A673 (cell line): ENCODE results near the gene CEMIP. TPM values are rescaled to one million over a fixed set of nuclear protein-coding genes. Genes with fewer than 3 reads are reported as not detected.

Source experiments
- BruUV-seq: library from RNA; stranded (reverse); fragments of 400-500 nt; replicated peaks from 2 replicates; lab custom pipeline; 2021; lab: Mats Ljungman, UMichigan
- CTCF ChIA-PET: fragments of 300-600 bp; sonication (Branson Sonifier 250); formaldehyde crosslinking; loops from one replicate; lab custom pipeline; 2022; ENCODE audit warnings: antibody characterized with exemption; lab: Charles Lee
- POLR2A ChIA-PET: fragments of 300-600 bp; sonication (Branson Sonifier 250); formaldehyde crosslinking; loops from one replicate; lab custom pipeline; 2022; ENCODE audit warnings: antibody characterized with exemption; ENCODE audit not compliant: low non-redundant PET; lab: Charles Lee
- DNase-seq: peaks from one replicate; pipeline ENCODE4 v3.0.0-alpha.2; 2015; ENCODE audit warnings: low spot score
- H3K27ac ChIP-seq: fragments of 200-600 bp; sonication (generic); 2 replicates; pipeline ENCODE4 v1.5.1; 2016; ENCODE audit warnings: mixed run types, low read depth, mild to moderate bottlenecking, mixed read lengths, antibody characterized with exemption, low read length; ENCODE audit not compliant: poor library complexity, severe bottlenecking
- H3K27me3 ChIP-seq: fragments of 200-600 bp; sonication (generic); replicated peaks from 2 replicates; pipeline ENCODE4 v1.6.1; 2017; ENCODE audit warnings: mixed run types, low read depth, mild to moderate bottlenecking, mixed read lengths, antibody characterized with exemption, low read length; ENCODE audit not compliant: insufficient read depth, poor library complexity
- H3K36me3 ChIP-seq: fragments of 200-600 bp; sonication (generic); 2 replicates; pipeline ENCODE4 v1.6.1; 2016; ENCODE audit warnings: mixed run types, mild to moderate bottlenecking, mixed read lengths, antibody characterized with exemption, low read length; ENCODE audit not compliant: insufficient read depth, poor library complexity, severe bottlenecking
- H3K4me1 ChIP-seq: fragments of 200-600 bp; sonication (generic); 2 replicates; pipeline ENCODE4 v1.6.1; 2017; ENCODE audit warnings: mixed run types, mild to moderate bottlenecking, mixed read lengths, antibody characterized with exemption, low read length; ENCODE audit not compliant: insufficient read depth, poor library complexity, severe bottlenecking
- H3K4me3 ChIP-seq: fragments of 200-600 bp; sonication (generic); 2 replicates; pipeline ENCODE4 v1.5.1; 2016; ENCODE audit warnings: low read depth, mixed run types, mild to moderate bottlenecking, mixed read lengths, low read length; ENCODE audit not compliant: poor library complexity, severe bottlenecking
- H3K9me3 ChIP-seq: fragments of 200-600 bp; sonication (generic); 2 replicates; pipeline ENCODE4 v1.6.1; 2016; ENCODE audit warnings: mixed run types, low read depth, mild to moderate bottlenecking, mixed read lengths, antibody characterized with exemption, low read length; ENCODE audit not compliant: poor library complexity, severe bottlenecking
- EZH2 ChIP-seq: fragments of 200-600 bp; sonication (generic); IDR thresholded peaks from 2 replicates; pipeline ENCODE4 v1.6.1; 2017; ENCODE audit warnings: borderline replicate concordance, low read depth, mild to moderate bottlenecking, mixed read lengths, antibody characterized with exemption, low read length; ENCODE audit not compliant: poor library complexity, severe bottlenecking
- intact Hi-C: fragments of 100-400 bp; cut with micrococcal nuclease; formaldehyde crosslinking; loops from one replicate; pipeline ENCODE4 v1.10.0; 2022; ENCODE audit not compliant: unreplicated experiment
- total RNA-seq: library from RNA; stranded (reverse); gene quantifications from 2 replicates; pipeline ENCODE4 v1.2.3, GENCODE V29; 2021
- TF ChIP-seq, protein P1 (sequence below): fragments of 300-800, 200-600 bp; sonication (generic); conservative IDR thresholded peaks from 2 replicates; pipeline ENCODE4 v1.5.1; 2017; ENCODE audit warnings: low read depth, mild to moderate bottlenecking, antibody characterized with exemption, low read length, moderate library complexity, mixed read lengths

CEMIP gene
- total RNA-seq, 1 experiment from 2014 or later: not detected

DNA sequence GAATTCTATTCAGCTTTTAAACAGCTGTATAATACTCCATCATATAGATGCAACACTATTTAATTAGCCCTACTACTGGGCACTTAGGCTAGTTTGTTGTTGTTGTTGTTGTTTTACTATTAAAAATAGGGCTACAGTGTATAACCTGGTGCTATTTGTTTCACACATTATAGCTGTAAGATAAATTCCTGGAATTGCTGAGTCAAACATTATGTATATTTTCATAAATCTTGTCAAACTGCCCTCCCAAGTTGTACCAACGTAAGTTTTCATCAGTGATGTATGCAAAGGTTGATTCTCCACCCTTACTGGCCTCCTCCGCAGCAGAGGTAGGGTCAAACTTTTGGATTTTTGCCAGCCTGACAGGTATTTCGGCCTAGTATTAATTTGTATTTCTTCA lies 3.8 kb upstream of the CEMIP start:
- Histone ChIP-seq H3K27ac (no peak overlapping the region), H3K9me3 (no peaks in the 10 kb centered on the region), H3K4me3 (no peak overlapping the region), H3K27me3 (peaks cover 21% of the 10 kb centered on the region), H3K4me1 (no peaks in the 10 kb centered on the region), H3K36me3 (no peaks in the 10 kb centered on the region)
- ChIA-PET CTCF (no interaction called here), POLR2A (no interaction called here)
- intact Hi-C loops: loop anchor here (10.0 kb wide), 1 partner anchor 111 kb away; no protein-coding TSS in a partner anchor
- BruUV-seq: no TSS peak
- TF ChIP-seq, protein P1, sequence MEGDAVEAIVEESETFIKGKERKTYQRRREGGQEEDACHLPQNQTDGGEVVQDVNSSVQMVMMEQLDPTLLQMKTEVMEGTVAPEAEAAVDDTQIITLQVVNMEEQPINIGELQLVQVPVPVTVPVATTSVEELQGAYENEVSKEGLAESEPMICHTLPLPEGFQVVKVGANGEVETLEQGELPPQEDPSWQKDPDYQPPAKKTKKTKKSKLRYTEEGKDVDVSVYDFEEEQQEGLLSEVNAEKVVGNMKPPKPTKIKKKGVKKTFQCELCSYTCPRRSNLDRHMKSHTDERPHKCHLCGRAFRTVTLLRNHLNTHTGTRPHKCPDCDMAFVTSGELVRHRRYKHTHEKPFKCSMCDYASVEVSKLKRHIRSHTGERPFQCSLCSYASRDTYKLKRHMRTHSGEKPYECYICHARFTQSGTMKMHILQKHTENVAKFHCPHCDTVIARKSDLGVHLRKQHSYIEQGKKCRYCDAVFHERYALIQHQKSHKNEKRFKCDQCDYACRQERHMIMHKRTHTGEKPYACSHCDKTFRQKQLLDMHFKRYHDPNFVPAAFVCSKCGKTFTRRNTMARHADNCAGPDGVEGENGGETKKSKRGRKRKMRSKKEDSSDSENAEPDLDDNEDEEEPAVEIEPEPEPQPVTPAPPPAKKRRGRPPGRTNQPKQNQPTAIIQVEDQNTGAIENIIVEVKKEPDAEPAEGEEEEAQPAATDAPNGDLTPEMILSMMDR: no peak
- TF ChIP-seq EZH2: no peak
- DNase-seq: no peak

DNA sequence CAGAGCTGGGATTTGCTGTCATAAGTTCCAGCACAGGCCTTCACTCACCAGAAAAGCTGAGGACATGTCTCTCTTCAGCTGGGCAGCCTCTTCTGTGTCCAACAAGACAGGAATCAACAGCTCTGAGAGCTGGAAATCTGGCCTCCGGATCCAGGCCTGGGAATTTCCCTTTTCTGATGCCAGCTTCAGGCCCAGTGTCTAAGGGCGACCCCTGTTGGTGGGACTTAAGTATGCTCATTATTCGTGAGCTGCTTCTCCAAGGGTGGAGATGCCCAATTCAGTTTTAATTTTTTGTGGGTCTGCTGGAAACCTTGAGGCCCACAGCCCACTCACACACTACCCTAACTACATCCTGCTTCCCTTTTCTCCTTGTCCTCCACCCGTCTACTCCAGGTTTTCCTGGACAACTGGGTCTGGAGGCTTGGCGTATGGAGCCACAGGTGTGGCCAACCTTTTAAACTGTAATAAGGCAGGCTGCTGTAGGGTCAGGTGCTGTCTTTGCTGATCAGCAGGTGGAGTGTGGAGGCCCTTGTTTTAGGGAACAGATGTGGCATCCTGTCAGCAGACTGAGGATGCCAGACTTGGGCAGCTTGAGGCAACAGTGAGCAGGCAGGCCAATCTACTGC lies 2.6 kb upstream of the CEMIP start:
- no peak for TF ChIP-seq EZH2
- TF ChIP-seq, protein P1: peak; percentile 80
- no peaks in the 10 kb centered on the region for H3K36me3 ChIP-seq
- no peaks in the 10 kb centered on the region for H3K9me3 ChIP-seq
- peak; percentile 75 for DNase-seq
- intact Hi-C loops: loop anchor here (1.0 to 10.0 kb wide), 2 partner anchors 112 to 320 kb away; no protein-coding TSS in a partner anchor
- ChIA-PET POLR2A (no interaction called here), CTCF (interaction anchor here (0.7 to 2.9 kb wide), 8 partner anchors 9 to 214 kb away, joined by 3 to 41 read pairs (median 4); no protein-coding TSS in a partner anchor)
- no peak overlapping the region for H3K4me3 ChIP-seq
- H3K27me3 ChIP-seq: peaks cover 33% of the 10 kb centered on the region
- no TSS peak for BruUV-seq
- H3K27ac ChIP-seq: no peak overlapping the region
- no peaks in the 10 kb centered on the region for H3K4me1 ChIP-seq

DNA sequence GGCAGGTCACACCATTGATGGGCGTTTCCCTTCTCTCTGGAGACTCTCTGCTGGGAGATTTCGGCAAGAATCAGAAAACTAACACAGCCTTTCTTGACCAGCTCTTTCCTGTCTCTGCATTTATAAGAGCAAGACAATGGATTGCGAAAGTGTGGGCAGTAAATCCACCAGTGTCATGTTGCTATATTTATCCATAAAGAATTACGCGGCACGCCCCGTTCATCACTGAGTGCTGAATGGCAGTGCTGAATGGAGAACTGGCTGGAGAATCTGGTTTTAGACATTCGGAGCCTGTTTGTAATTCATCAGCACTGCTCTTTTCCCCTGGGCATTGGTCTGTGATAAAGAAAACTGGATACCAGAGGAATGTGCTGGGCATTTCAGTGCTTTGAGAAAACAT lies 2.0 kb upstream of the CEMIP start:
- Histone ChIP-seq H3K4me1 (no peaks in the 10 kb centered on the region), H3K9me3 (no peaks in the 10 kb centered on the region), H3K36me3 (no peaks in the 10 kb centered on the region), H3K27ac (no peak overlapping the region), H3K4me3 (no peak overlapping the region), H3K27me3 (peaks cover 39% of the 10 kb centered on the region)
- intact Hi-C loops: loop anchor here (10.0 kb wide), 1 partner anchor 112 kb away; no protein-coding TSS in a partner anchor
- DNase-seq: peak; percentile 40
- POLR2A ChIA-PET: no interaction called here
- CTCF ChIA-PET: interaction anchor here (0.6 to 2.9 kb wide), 8 partner anchors 8 to 275 kb away, joined by 3 to 41 read pairs (median 4); no protein-coding TSS in a partner anchor
- TF ChIP-seq, protein P1: no peak
- no peak for TF ChIP-seq EZH2
- BruUV-seq: no TSS peak
